Thymus (tissue), 11 donors: Measurements from ENCODE around the gene IQCM. TPM values are rescaled to one million over a fixed set of nuclear protein-coding genes. Genes with fewer than 3 reads are reported as not detected.
"Not testable (repeated sequence)": the region's sequence is repeated elsewhere in the genome, so short reads cannot be mapped to it uniquely, and the experiment has no call there.

Experiments used
- DNase-seq, 9 donors: peaks; one replicate each; pipeline ENCODE4 v3.0.0-alpha.2; 2013; ENCODE audit warnings: low spot score in 9 of 9, low read depth in 6 of 9, missing footprints in 1 of 9
- H3K27ac ChIP-seq, 2 donors: one replicate each; pipeline ENCODE4 v1.5.1; 2013; ENCODE audit warnings: control low read depth in 1 of 2, low read depth in 1 of 2, low read length in 1 of 2, mild to moderate bottlenecking in 1 of 2, moderate library complexity in 1 of 2
- H3K27me3 ChIP-seq, 2 donors: one replicate each; pipeline ENCODE4 v1.5.1; 2013; ENCODE audit warnings: low read length in 1 of 2; ENCODE audit not compliant: control insufficient read depth in 2 of 2, insufficient read depth in 1 of 2
- H3K36me3 ChIP-seq, 2 donors: one replicate each; pipeline ENCODE4 v1.5.1; 2013; ENCODE audit warnings: low read length in 1 of 2, mild to moderate bottlenecking in 1 of 2, moderate library complexity in 1 of 2; ENCODE audit not compliant: control insufficient read depth in 2 of 2, insufficient read depth in 2 of 2
- H3K4me1 ChIP-seq, 2 donors: one replicate each; pipeline ENCODE4 v1.5.1; 2013; ENCODE audit warnings: low read length in 2 of 2; ENCODE audit not compliant: control insufficient read depth in 2 of 2, insufficient read depth in 2 of 2
- H3K4me3 ChIP-seq, 2 donors: one replicate each; pipeline ENCODE4 v1.5.1; 2013; ENCODE audit warnings: low read length in 2 of 2, control low read depth in 1 of 2, mild to moderate bottlenecking in 1 of 2
- H3K9me3 ChIP-seq, 2 donors: one replicate each; pipeline ENCODE4 v1.5.1; 2013; ENCODE audit warnings: low read length in 1 of 2, mild to moderate bottlenecking in 1 of 2; ENCODE audit not compliant: control insufficient read depth in 2 of 2, insufficient read depth in 1 of 2
- WGBS: extraction: QIAGEN DNeasy Blood & Tissue Kit; methylation state at CpG from one replicate; pipeline ENCODE4 v1.1.7; 2013; 5-methylcytosine and 5-hydroxymethylcytosine counted together
- polyA plus RNA-seq: library from polyadenylated mRNA; stranded (reverse); fragments of 200-250 nt; gene quantifications from one replicate; pipeline ENCODE4 v1.2.3, GENCODE V29; 2013
- total RNA-seq: library from RNA; stranded (reverse); fragments of 120-200 nt; gene quantifications from one replicate; pipeline ENCODE4 v1.2.4, GENCODE V29; 2013
- donor health status: healthy.

Gene IQCM
- total and polyA plus RNA-seq, 2 donors, result 0.02 TPM; not detected in 1

- H3K4me3 ChIP-seq, H3K4me1 ChIP-seq, H3K9me3 ChIP-seq, H3K36me3 ChIP-seq, H3K27me3 ChIP-seq, DNase-seq, H3K27ac ChIP-seq: not testable (repeated sequence)
- WGBS, result 90% methylated on average over 3 of the region's 3 CpGs
These were observed 347.0 kb downstream of the IQCM start for GRCh38 chr4:149468669-149469068.

DNA sequence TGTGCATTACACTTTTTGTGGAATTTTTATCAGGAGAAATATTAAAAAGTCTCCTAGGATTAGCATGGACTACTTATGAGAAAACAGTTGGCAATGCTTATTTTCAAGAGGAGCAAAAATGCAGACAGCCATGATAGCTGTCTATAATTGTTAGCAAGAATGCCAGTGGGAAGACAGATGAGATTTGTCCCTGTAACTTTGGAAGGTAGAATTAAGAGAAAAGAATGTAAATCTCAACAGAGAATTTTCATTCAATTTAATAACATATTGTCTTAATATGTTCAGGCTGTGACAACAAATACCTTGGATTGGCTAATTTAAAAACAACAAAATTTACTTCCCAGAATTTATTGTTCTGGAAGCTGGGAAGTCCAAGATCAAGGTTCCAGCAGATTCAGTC, 349.2 kb downstream of the IQCM start:
- Histone ChIP-seq H3K9me3 (no peaks in the 10 kb centered on the region), H3K36me3 (no peaks in the 10 kb centered on the region), H3K4me3 (no peak overlapping the region), H3K27me3 (no peaks in the 10 kb centered on the region), H3K4me1 (no peaks in the 10 kb centered on the region), H3K27ac (no peak overlapping the region)
- DNase-seq, result no peak

DNA sequence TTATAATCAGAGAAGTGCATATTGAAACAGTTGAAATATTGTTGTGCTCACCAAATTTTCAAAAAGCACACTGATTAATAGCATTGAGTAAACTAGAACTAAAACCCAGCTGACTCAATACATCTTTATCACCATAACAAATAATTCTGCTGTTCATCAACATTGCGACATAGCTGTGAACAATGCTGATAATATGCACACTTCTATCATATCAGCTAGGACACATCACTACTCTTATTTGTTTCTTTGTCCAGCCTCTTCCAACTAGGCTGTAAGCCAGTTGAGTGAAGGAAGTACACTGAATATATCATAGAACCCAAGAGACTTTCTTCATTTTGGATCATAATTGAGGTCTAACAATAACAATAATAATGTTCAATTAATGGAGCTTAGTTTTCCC, 349.7 kb downstream of the IQCM start:
- no peak overlapping the region for H3K4me3 ChIP-seq
- H3K27ac ChIP-seq, result no peak overlapping the region
- WGBS, result 87% methylated on average over 1 of the region's 1 CpG
- DNase-seq, result no peak
- H3K27me3 ChIP-seq, result no peaks in the 10 kb centered on the region
- no peaks in the 10 kb centered on the region for H3K9me3 ChIP-seq
- no peaks in the 10 kb centered on the region for H3K4me1 ChIP-seq
- no peaks in the 10 kb centered on the region for H3K36me3 ChIP-seq

- no peaks in the 10 kb centered on the region for H3K4me1 ChIP-seq
- H3K4me3 ChIP-seq, result no peak overlapping the region
- WGBS, result 92% methylated on average over 2 of the region's 2 CpGs
- no peak for DNase-seq
- no peaks in the 10 kb centered on the region for H3K27me3 ChIP-seq
- no peaks in the 10 kb centered on the region for H3K36me3 ChIP-seq
- no peaks in the 10 kb centered on the region for H3K9me3 ChIP-seq
- H3K27ac ChIP-seq, result no peak overlapping the region
These were observed 372.1 kb downstream of the IQCM start for GRCh38 chr4:149443537-149443936.

DNA sequence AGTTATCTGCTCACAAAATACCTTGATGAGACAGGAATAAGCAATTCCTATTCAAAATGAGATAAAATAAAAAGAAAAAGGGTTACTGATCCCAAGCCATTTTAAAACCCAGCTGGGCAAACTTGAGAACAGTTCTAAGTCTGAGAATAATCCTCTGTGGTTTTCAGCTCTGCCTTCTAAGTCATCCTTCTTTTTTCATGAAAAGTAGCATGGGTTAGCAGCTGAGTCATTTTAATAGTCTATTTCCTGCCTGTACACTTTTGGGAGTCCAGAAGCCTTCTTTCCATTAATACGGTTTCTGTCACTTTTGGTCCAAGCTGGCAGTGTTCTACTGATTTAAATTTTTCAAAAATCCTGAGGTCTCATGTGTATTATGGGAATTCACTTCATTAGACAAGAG, 374.3 kb downstream of the IQCM start:
- no peak for DNase-seq

DNA sequence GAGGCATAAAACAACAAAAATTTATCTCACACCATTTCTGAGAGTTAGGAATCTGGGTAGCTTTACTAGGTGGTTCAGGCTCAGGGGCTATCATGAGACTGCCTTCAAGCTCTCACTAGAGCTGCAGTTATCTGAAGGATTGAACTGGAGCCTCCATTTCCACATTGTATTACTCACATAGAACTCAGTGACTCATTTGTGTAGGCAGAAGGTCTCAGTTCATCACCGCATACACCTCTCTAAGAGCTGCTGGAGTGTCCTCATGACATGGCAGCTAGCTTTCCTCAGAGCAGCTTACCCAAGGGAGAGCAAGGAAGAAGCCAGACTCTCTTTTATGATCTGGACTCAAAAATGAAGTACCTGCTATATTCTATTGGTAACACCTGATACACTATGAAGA, 389.2 kb downstream of the IQCM start:
- DNase-seq, result no peak
- H3K27me3 ChIP-seq, result no peaks in the 10 kb centered on the region
- H3K4me3 ChIP-seq, result no peak overlapping the region
- no peaks in the 10 kb centered on the region for H3K36me3 ChIP-seq
- H3K27ac ChIP-seq, result no peak overlapping the region
- 100% methylated on average over 1 of the region's 1 CpG for WGBS
- no peaks in the 10 kb centered on the region for H3K9me3 ChIP-seq
- H3K4me1 ChIP-seq, result no peaks in the 10 kb centered on the region

More for the DNA sequence above, 374.3 kb downstream of the IQCM start:
- H3K4me1 ChIP-seq, result no peaks in the 10 kb centered on the region
- no peaks in the 10 kb centered on the region for H3K9me3 ChIP-seq
- no peaks in the 10 kb centered on the region for H3K27me3 ChIP-seq
- no peak overlapping the region for H3K4me3 ChIP-seq
- no peaks in the 10 kb centered on the region for H3K36me3 ChIP-seq
- H3K27ac ChIP-seq, result no peak overlapping the region
- WGBS, result 77% methylated on average over 1 of the region's 1 CpG

- Histone ChIP-seq H3K4me3 (no peak overlapping the region), H3K27ac (no peak overlapping the region), H3K4me1 (no peaks in the 10 kb centered on the region), H3K36me3 (no peaks in the 10 kb centered on the region), H3K9me3 (no peaks in the 10 kb centered on the region), H3K27me3 (no peaks in the 10 kb centered on the region)
- DNase-seq, result no peak
- 85% methylated on average over 3 of the region's 3 CpGs for WGBS
These were observed 406.1 kb downstream of the IQCM start for GRCh38 chr4:149409555-149409962.

DNA sequence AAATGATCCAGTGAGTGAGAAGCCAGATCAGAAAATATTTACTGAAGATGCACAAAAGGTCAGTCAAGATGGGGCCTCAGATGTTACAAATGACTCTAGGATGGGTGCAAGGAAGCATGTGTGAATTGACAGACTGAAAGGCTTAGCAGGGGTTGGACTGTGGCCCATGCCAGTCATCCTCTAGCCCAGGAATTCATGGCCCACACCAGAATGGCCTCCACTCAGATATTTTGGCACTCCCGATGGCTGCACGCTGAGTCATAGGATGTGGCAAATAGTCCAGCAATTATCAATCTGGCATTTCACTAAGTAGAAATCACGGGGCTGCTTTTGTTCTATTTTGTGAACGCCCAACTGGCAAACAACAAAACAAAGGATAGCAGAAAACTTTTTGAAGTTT, 406.5 kb downstream of the IQCM start:
- Histone ChIP-seq H3K27ac (no peak overlapping the region), H3K4me3 (no peak overlapping the region), H3K9me3 (no peaks in the 10 kb centered on the region), H3K27me3 (no peaks in the 10 kb centered on the region), H3K4me1 (no peaks in the 10 kb centered on the region), H3K36me3 (no peaks in the 10 kb centered on the region)
- DNase-seq, result no peak
- 95% methylated on average over 4 of the region's 4 CpGs for WGBS

GRCh38 chr4:149404143-149404542, 411.5 kb downstream of the IQCM start:
- Histone ChIP-seq H3K27ac (no peak overlapping the region), H3K9me3 (no peaks in the 10 kb centered on the region), H3K27me3 (no peaks in the 10 kb centered on the region), H3K4me3 (no peak overlapping the region), H3K4me1 (no peaks in the 10 kb centered on the region), H3K36me3 (no peaks in the 10 kb centered on the region)
- DNase-seq, result no peak
- WGBS, result 79% methylated on average over 3 of the region's 3 CpGs

- no peaks in the 10 kb centered on the region for H3K4me1 ChIP-seq
- no peak for DNase-seq
- no peaks in the 10 kb centered on the region for H3K36me3 ChIP-seq
- H3K27me3 ChIP-seq, result no peaks in the 10 kb centered on the region
- H3K27ac ChIP-seq, result no peak overlapping the region
- WGBS, result 94% methylated on average over 2 of the region's 2 CpGs
- H3K4me3 ChIP-seq, result no peak overlapping the region
- no peaks in the 10 kb centered on the region for H3K9me3 ChIP-seq
These were observed 412.6 kb downstream of the IQCM start for GRCh38 chr4:149403081-149403480.
